ENCODE data around the gene CCNO. TPM values are rescaled to one million over a fixed set of nuclear protein-coding genes. Genes with fewer than 3 reads are reported as not detected.

The CCNO gene
- total RNA-seq, 3 donors from 2014 or later = 0.32 to 4.3 (median 3.2) TPM

DNA sequence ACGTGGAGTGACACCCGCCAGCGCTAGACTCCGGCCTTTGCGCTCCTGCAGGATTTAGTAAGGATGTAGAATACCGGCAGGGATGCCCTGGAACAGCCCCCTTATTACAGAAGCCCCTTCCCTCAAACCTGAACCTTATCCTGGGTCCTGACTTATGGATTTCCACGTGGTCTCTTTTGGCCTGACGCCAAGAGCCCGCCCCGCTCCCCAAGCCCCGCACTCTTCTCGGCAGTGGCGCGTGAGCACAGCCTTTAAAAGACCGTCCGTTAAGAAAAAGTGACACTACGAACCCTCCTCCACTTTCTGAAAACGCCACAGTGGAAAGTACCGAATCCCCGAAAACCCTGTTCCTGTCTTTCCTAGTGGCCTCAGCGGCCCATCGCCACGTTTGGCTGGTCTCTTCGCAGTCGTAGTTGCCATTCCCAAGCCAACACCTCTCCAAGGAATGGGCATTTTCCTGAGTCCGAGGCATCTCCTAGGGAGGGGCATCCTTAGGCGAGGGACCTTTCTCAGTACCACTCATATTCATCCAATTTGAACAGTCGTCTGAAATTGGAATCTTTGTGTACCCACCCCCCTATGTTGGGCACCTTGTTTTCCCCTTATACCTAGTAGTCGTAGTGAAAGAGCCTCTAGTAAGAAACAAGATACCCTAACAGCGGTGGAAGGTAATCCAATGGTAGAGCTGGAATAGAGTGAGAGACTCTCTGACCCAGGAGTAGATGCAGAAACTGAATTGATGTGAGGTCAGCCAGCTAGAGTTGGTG lies 5.6 kb downstream of the CCNO start:
- Histone ChIP-seq H3K36me3 (no peaks in the 10 kb centered on the region), H3K27ac (no peak overlapping the region), H3K4me3 (peak overlapping the region; percentile 28 to 64 (median 58)), H3K27me3 (peaks cover 2 to 73% of the 10 kb centered on the region in 2 donors), H3K4me1 (no peaks in the 10 kb centered on the region), H3K9me3 (no peaks in the 10 kb centered on the region)
- TF ChIP-seq POLR2AphosphoS5 (IDR thresholded peaks at IDR 0.05) (no peak), POLR2A (IDR thresholded peaks at IDR 0.05) (no peak), CTCF (IDR thresholded peaks at IDR 0.05) (no peak)
- intact Hi-C loops (cut with DNase I; ENCODE audit: low total_unique reads) = no loop called here
- no peak for DNase-seq (ENCODE audit: low spot score in 2 of 2)

DNA sequence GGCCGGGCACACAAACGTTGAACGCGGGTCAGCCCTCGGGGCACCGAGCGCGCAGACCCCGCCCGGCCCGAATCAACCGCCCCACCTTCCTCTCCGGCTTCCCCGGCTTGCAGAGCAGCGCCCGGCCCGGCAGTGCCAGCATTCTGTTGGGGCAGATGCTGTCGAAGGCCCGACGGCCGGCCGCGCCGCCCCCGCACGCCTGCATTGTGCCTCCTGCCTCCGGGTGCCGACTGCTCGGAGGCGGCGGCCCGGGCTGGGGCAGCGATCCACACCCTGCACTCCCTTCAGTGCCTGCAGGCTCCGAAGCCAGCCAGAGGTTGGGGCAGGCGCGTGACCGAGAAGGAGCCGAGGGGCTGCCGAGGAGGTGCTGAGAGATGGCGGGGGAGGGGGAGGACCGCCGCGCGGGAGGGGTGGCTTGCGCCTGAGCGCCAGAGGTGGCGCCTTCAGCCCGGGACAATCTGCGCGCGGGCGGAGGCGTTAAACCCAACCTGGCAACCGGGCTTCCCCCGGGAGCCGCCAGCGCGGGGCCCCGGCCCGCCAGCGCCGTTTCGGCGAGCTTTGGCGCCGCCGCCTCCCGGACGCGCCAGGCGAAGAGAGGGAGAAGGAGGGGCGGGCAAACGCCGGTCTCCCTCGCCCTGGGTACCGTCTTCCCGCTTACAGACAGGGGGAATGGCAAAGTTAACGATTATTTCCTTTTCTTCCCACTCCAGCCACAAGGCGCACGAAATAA lies 6.3 kb downstream of the CCNO start, which contains the start of gene MCIDAS:
Gene MCIDAS, minus strand, starts transcription at position 382 of the 730 bp plus-strand sequence. Its CDS starts 177 bp downstream, at position 205.
- Histone ChIP-seq H3K9me3 (no peaks in the 10 kb centered on the region), H3K4me1 (no peaks in the 10 kb centered on the region), H3K36me3 (no peaks in the 10 kb centered on the region), H3K27ac (no peak within 1 kb of the TSS), H3K27me3 (peaks cover 2 to 80% of the 10 kb centered on the region in 2 donors), H3K4me3 (peak within 1 kb of the TSS; percentile 28 to 64 (median 58))
- intact Hi-C loops (cut with DNase I; ENCODE audit: low total_unique reads) = no loop called here
- no peak for DNase-seq (ENCODE audit: low spot score in 2 of 2)
- TF ChIP-seq POLR2AphosphoS5 (IDR thresholded peaks at IDR 0.05) = no peak
- no peak for TF ChIP-seq CTCF (IDR thresholded peaks at IDR 0.05)
- no peak for TF ChIP-seq POLR2A (IDR thresholded peaks at IDR 0.05)

DNA sequence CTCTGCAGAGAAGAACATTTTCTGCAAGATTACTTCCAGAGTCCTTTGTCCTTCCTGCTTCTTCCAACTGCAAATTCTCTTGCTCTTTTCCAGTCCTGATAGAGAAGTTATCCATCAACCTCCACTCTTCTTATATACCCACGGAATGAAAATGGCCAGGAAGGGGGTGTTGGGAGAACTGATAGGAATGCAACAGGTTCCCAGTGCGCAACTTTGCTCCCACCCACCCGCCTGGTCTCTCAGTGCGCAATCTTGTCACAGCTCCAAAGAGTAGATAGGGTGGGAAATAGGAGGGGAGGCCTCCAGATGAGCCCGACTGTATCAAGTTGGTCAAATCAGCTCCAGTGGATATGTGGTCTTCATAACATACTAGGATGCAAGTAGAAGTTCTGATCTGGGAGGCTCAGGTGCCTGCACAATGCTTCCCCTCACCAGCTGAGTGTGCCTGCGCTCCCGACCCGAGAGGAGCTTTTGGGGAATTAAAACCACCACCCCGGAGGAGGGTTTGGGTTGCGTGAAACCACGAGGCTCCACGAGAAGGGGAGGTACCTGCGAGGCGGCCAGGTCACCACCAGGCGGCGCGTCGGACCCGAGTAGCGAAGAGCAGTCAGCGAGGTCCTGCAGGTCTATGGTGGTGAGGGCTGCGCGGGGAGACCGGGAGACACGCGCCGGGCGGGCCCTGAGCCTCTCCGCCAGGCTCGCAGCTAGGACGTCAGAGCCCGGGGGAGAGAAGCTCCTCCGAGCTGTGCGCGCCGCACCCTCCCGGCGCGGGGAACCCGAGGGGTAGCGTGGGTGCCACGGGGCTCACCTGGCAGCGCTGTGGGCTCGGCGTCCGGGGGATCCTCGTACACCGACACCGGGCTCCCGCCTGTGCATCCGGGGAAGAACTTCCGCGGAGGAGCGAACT lies 7.1 kb downstream of the CCNO start:
- intact Hi-C loops (cut with DNase I; ENCODE audit: low total_unique reads) = no loop called here
- no peak for DNase-seq (ENCODE audit: low spot score in 2 of 2)
- H3K27ac ChIP-seq = no peak overlapping the region
- peak overlapping the region; percentile 28 to 64 (median 58) for H3K4me3 ChIP-seq
- H3K27me3 ChIP-seq = peaks cover 0 to 87% of the 10 kb centered on the region in 2 donors
- no peak for TF ChIP-seq POLR2A (IDR thresholded peaks at IDR 0.05)
- no peak for TF ChIP-seq POLR2AphosphoS5 (IDR thresholded peaks at IDR 0.05)
- TF ChIP-seq CTCF (IDR thresholded peaks at IDR 0.05) = peak in 1 of 3 donors; percentile 33
- H3K9me3 ChIP-seq = no peaks in the 10 kb centered on the region
- no peaks in the 10 kb centered on the region for H3K36me3 ChIP-seq
- no peaks in the 10 kb centered on the region for H3K4me1 ChIP-seq

- Histone ChIP-seq H3K4me3 (no peak overlapping the region), H3K36me3 (no peaks in the 10 kb centered on the region), H3K9me3 (no peaks in the 10 kb centered on the region), H3K4me1 (peaks cover 0 to 6% of the 10 kb centered on the region in 2 donors), H3K27me3 (peaks cover 2 to 91% of the 10 kb centered on the region in 2 donors), H3K27ac (no peak overlapping the region)
- DNase-seq (ENCODE audit: low spot score in 2 of 2) = no peak
- TF ChIP-seq CTCF (IDR thresholded peaks at IDR 0.05) = no peak
- TF ChIP-seq POLR2A (IDR thresholded peaks at IDR 0.05) = no peak
- TF ChIP-seq POLR2AphosphoS5 (IDR thresholded peaks at IDR 0.05) = no peak
- intact Hi-C loops (cut with DNase I; ENCODE audit: low total_unique reads) = no loop called here
These were observed 8.1 kb downstream of the CCNO start for GRCh38 chr5:55225346-55225745.

Measured in breast epithelium (tissue), 4 donors.